Esophagus squamous epithelium (tissue), 5 donors: Measurements from ENCODE around the gene ATL2. TPM values are rescaled to one million over a fixed set of nuclear protein-coding genes. Genes with fewer than 3 reads are reported as not detected.

ENCODE experiments used
- DNase-seq: peaks from one replicate; lab custom pipeline; 2025; lab: John Stamatoyannopoulos, UW
- H3K27ac ChIP-seq, 4 donors: fragments of 200-600 bp; sonication (generic); one replicate each; pipeline ENCODE4 v1.5.1; 2016 to 2019; ENCODE audit warnings: mild to moderate bottlenecking in 1 of 4
- H3K27me3 ChIP-seq, 4 donors: fragments of 200-600 bp; sonication (generic); 1 replicate in 3 of 4; 2 replicates in 1 of 4; pipeline versions ENCODE4 v1.5.1 to v1.6.0; 2017 to 2021; ENCODE audit warnings: antibody characterized with exemption in 1 of 4
- H3K36me3 ChIP-seq, 3 donors: fragments of 200-600 bp; sonication (generic); one replicate each; pipeline ENCODE4 v1.5.1; 2016 to 2019
- H3K4me1 ChIP-seq, 3 donors: fragments of 200-600 bp; sonication (generic); one replicate each; pipeline ENCODE4 v1.5.1; 2017 to 2019
- H3K4me3 ChIP-seq, 4 donors: fragments of 200-600 bp; sonication (generic); 1 replicate in 3 of 4; 2 replicates in 1 of 4; pipeline ENCODE4 v1.5.1; 2016 to 2019; ENCODE audit warnings: mild to moderate bottlenecking in 2 of 4, moderate library complexity in 1 of 4
- H3K9me3 ChIP-seq, 3 donors: fragments of 200-600 bp; sonication (generic); one replicate each; pipeline ENCODE4 v1.5.1; 2016 to 2019
- CTCF ChIP-seq, 6 experiments: fragments of 450-650 bp in 4 of 6; fragments of 200-600 bp in 2 of 6; sonication (generic) in 2 of 6; IDR thresholded peaks; one replicate each; pipeline ENCODE4 v1.5.1; 2016 to 2019; ENCODE audit warnings: antibody characterized with exemption in 6 of 6, mild to moderate bottlenecking in 4 of 6, moderate library complexity in 4 of 6
- POLR2A ChIP-seq, 4 donors: fragments of 450-650 bp; IDR thresholded peaks; one replicate each; pipeline ENCODE4 v1.6.1; 2017; ENCODE audit warnings: antibody characterized with exemption in 4 of 4, mild to moderate bottlenecking in 4 of 4, moderate library complexity in 3 of 4
- WGBS, 2 donors: methylation state at CpG; one replicate each; pipeline ENCODE4 v1.1.5; 2018; 5-methylcytosine and 5-hydroxymethylcytosine counted together
- intact Hi-C: fragments of 100-400 bp; cut with DNase I; formaldehyde crosslinking; loops from one replicate; pipeline ENCODE4 v1.15.0; 2022
- total RNA-seq, 4 donors: library from RNA; depleted of rRNA; stranded (reverse); fragments of >200 nt; gene quantifications; one replicate each; pipeline ENCODE4 v1.1.0, GENCODE V29; 2016
- donor health status: DM: yes; HTN: yes; CAD: no.

The ATL2 gene
- total RNA-seq, 4 donors from 2014 or later = 65.2 to 178 (median 91.3) TPM

GRCh38 chr2:38277245-38278116 is 99.6 kb downstream of the ATL2 start:
- H3K27ac ChIP-seq = no peak overlapping the region
- no peaks in the 10 kb centered on the region for H3K9me3 ChIP-seq
- 65 to 66% methylated on average over 6 of the region's 6 CpGs for WGBS, 2 donors
- intact Hi-C loops = no loop called here
- DNase-seq = no peak
- H3K36me3 ChIP-seq = no peaks in the 10 kb centered on the region
- no peak overlapping the region for H3K4me3 ChIP-seq
- peaks cover 0 to 22% (median 0%) of the 10 kb centered on the region in 4 donors for H3K27me3 ChIP-seq
- H3K4me1 ChIP-seq = peaks cover 0 to 6% (median 0%) of the 10 kb centered on the region in 3 donors
- TF ChIP-seq POLR2A (IDR thresholded peaks at IDR 0.05) (no peak), CTCF (IDR thresholded peaks at IDR 0.05) (no peak)

- 47 to 49% methylated on average over 7 of the region's 7 CpGs for WGBS, 2 donors
- Histone ChIP-seq H3K36me3 (no peaks in the 10 kb centered on the region), H3K4me1 (peaks cover 0 to 6% (median 0%) of the 10 kb centered on the region in 3 donors), H3K27ac (no peak overlapping the region), H3K9me3 (no peaks in the 10 kb centered on the region), H3K27me3 (peaks cover 0 to 10% (median 0%) of the 10 kb centered on the region in 4 donors), H3K4me3 (no peak overlapping the region)
- intact Hi-C loops = loop anchor here (5.0 kb wide), 1 partner anchor 292 kb away; no protein-coding TSS in a partner anchor
- no peak for DNase-seq
- TF ChIP-seq POLR2A (IDR thresholded peaks at IDR 0.05) (no peak), CTCF (IDR thresholded peaks at IDR 0.05) (peak in 5 of 6 experiments; percentile 54 to 82 (median 73))
Measured at GRCh38 chr2:38274286-38275276, 102.5 kb downstream of the ATL2 start.

GRCh38 chr2:38271697-38272096 is 105.4 kb downstream of the ATL2 start:
- Histone ChIP-seq H3K27me3 (peaks cover 0 to 2% (median 0%) of the 10 kb centered on the region in 4 donors), H3K27ac (no peak overlapping the region), H3K9me3 (no peaks in the 10 kb centered on the region), H3K4me3 (no peak overlapping the region), H3K36me3 (no peaks in the 10 kb centered on the region), H3K4me1 (no peaks in the 10 kb centered on the region)
- intact Hi-C loops = loop anchor here (5.0 kb wide), 1 partner anchor 289 kb away; no protein-coding TSS in a partner anchor
- DNase-seq = no peak
- WGBS, 2 donors = 74 to 76% methylated on average over 3 of the region's 3 CpGs
- TF ChIP-seq POLR2A (IDR thresholded peaks at IDR 0.05) (no peak), CTCF (IDR thresholded peaks at IDR 0.05) (no peak)

GRCh38 chr2:38269421-38269820 is 107.7 kb downstream of the ATL2 start:
- H3K27me3 ChIP-seq = no peaks in the 10 kb centered on the region
- 81 to 90% methylated on average over 1 of the region's 1 CpG for WGBS, 2 donors
- DNase-seq = no peak
- TF ChIP-seq CTCF (IDR thresholded peaks at IDR 0.05) (no peak), POLR2A (IDR thresholded peaks at IDR 0.05) (no peak)
- H3K4me3 ChIP-seq = no peak overlapping the region
- no peaks in the 10 kb centered on the region for H3K9me3 ChIP-seq
- no peak overlapping the region for H3K27ac ChIP-seq
- H3K36me3 ChIP-seq = no peaks in the 10 kb centered on the region
- intact Hi-C loops = no loop called here
- no peaks in the 10 kb centered on the region for H3K4me1 ChIP-seq
